ENCODE measurements around the gene CADM1.

Gene CADM1

GRCh38 chr11:115167456-115167855, 336.8 kb downstream of the CADM1 start:
- peaks cover 33% of the 10 kb centered on the region for H3K27me3 ChIP-seq (replicated peaks; ENCODE audit: control insufficient read depth, insufficient read depth, low read length)
- H3K36me3 ChIP-seq (ENCODE audit: control insufficient read depth, insufficient read depth, low read length, severe bottlenecking): no peaks in the 10 kb centered on the region
- H3K9ac ChIP-seq (ENCODE audit: low read length): no peak overlapping the region
- no peaks in the 10 kb centered on the region for H3K9me3 ChIP-seq (ENCODE audit: control insufficient read depth, low read length)
- H3K4me3 ChIP-seq (ENCODE audit: low read length): no peak overlapping the region
- DNase-seq (ENCODE audit: low read depth): no peak
- peaks cover 6% of the 10 kb centered on the region for H3K4me1 ChIP-seq (ENCODE audit: control insufficient read depth, insufficient read depth, low read length)

- Histone ChIP-seq H3K4me1 (ENCODE audit: control insufficient read depth, insufficient read depth, low read length) (peaks cover 6% of the 10 kb centered on the region), H3K36me3 (ENCODE audit: control insufficient read depth, insufficient read depth, low read length, severe bottlenecking) (no peaks in the 10 kb centered on the region), H3K9me3 (ENCODE audit: control insufficient read depth, low read length) (no peaks in the 10 kb centered on the region), H3K27me3 (replicated peaks; ENCODE audit: control insufficient read depth, insufficient read depth, low read length) (peaks cover 39% of the 10 kb centered on the region), H3K4me3 (ENCODE audit: low read length) (no peak overlapping the region), H3K9ac (ENCODE audit: low read length) (no peak overlapping the region)
- no peak for DNase-seq (ENCODE audit: low read depth)
These were observed 337.4 kb downstream of the CADM1 start for GRCh38 chr11:115166820-115167219.

GRCh38 chr11:115164774-115165173, 339.4 kb downstream of the CADM1 start:
- H3K27me3 ChIP-seq (replicated peaks; ENCODE audit: control insufficient read depth, insufficient read depth, low read length): peaks cover 37% of the 10 kb centered on the region
- DNase-seq (ENCODE audit: low read depth): no peak
- H3K9me3 ChIP-seq (ENCODE audit: control insufficient read depth, low read length): no peaks in the 10 kb centered on the region
- no peak overlapping the region for H3K9ac ChIP-seq (ENCODE audit: low read length)
- no peaks in the 10 kb centered on the region for H3K36me3 ChIP-seq (ENCODE audit: control insufficient read depth, insufficient read depth, low read length, severe bottlenecking)
- no peak overlapping the region for H3K4me3 ChIP-seq (ENCODE audit: low read length)
- H3K4me1 ChIP-seq (ENCODE audit: control insufficient read depth, insufficient read depth, low read length): peaks cover 6% of the 10 kb centered on the region

GRCh38 chr11:115162919-115163318, 341.3 kb downstream of the CADM1 start:
- no peaks in the 10 kb centered on the region for H3K36me3 ChIP-seq (ENCODE audit: control insufficient read depth, insufficient read depth, low read length, severe bottlenecking)
- peaks cover 38% of the 10 kb centered on the region for H3K27me3 ChIP-seq (replicated peaks; ENCODE audit: control insufficient read depth, insufficient read depth, low read length)
- no peak for DNase-seq (ENCODE audit: low read depth)
- no peak overlapping the region for H3K4me3 ChIP-seq (ENCODE audit: low read length)
- peaks cover 3% of the 10 kb centered on the region for H3K4me1 ChIP-seq (ENCODE audit: control insufficient read depth, insufficient read depth, low read length)
- no peaks in the 10 kb centered on the region for H3K9me3 ChIP-seq (ENCODE audit: control insufficient read depth, low read length)
- no peak overlapping the region for H3K9ac ChIP-seq (ENCODE audit: low read length)

GRCh38 chr11:115161876-115162275, 342.3 kb downstream of the CADM1 start:
- Histone ChIP-seq H3K36me3 (ENCODE audit: control insufficient read depth, insufficient read depth, low read length, severe bottlenecking) (no peaks in the 10 kb centered on the region), H3K4me3 (ENCODE audit: low read length) (no peak overlapping the region), H3K27me3 (replicated peaks; ENCODE audit: control insufficient read depth, insufficient read depth, low read length) (peaks cover 40% of the 10 kb centered on the region), H3K9me3 (ENCODE audit: control insufficient read depth, low read length) (no peaks in the 10 kb centered on the region), H3K9ac (ENCODE audit: low read length) (no peak overlapping the region), H3K4me1 (ENCODE audit: control insufficient read depth, insufficient read depth, low read length) (no peaks in the 10 kb centered on the region)
- no peak for DNase-seq (ENCODE audit: low read depth)

DNA sequence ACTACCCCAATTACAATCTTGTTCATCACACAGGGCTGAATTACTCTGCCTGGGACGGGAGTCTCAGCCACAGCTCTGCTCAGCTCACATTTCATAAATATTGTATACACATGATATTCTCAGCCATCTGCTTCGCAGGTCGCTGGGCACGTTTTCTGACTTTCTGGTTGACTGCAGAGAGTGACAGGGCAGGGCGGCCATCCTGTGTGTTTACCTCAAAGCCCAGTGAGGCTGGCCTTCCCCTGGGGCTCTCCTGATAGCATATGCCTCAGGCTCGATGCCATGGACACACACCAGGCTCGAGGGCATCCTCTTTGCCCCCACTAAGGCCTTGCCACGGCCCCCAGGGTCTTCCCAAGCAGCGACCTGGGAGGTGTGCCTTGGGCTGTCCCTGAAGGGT, 345.0 kb downstream of the CADM1 start:
- no peak overlapping the region for H3K4me3 ChIP-seq (ENCODE audit: low read length)

GRCh38 chr11:115158053-115158452, 346.2 kb downstream of the CADM1 start:
- Histone ChIP-seq H3K9me3 (ENCODE audit: control insufficient read depth, low read length) (no peaks in the 10 kb centered on the region), H3K36me3 (ENCODE audit: control insufficient read depth, insufficient read depth, low read length, severe bottlenecking) (no peaks in the 10 kb centered on the region), H3K4me3 (ENCODE audit: low read length) (no peak overlapping the region), H3K27me3 (replicated peaks; ENCODE audit: control insufficient read depth, insufficient read depth, low read length) (peaks cover 22% of the 10 kb centered on the region), H3K4me1 (ENCODE audit: control insufficient read depth, insufficient read depth, low read length) (no peaks in the 10 kb centered on the region), H3K9ac (ENCODE audit: low read length) (no peak overlapping the region)
- DNase-seq (ENCODE audit: low read depth): no peak

More for the DNA sequence above, 345.0 kb downstream of the CADM1 start:
- peaks cover 29% of the 10 kb centered on the region for H3K27me3 ChIP-seq (replicated peaks; ENCODE audit: control insufficient read depth, insufficient read depth, low read length)
- no peaks in the 10 kb centered on the region for H3K4me1 ChIP-seq (ENCODE audit: control insufficient read depth, insufficient read depth, low read length)
- no peaks in the 10 kb centered on the region for H3K36me3 ChIP-seq (ENCODE audit: control insufficient read depth, insufficient read depth, low read length, severe bottlenecking)
- no peak overlapping the region for H3K9ac ChIP-seq (ENCODE audit: low read length)
- no peak for DNase-seq (ENCODE audit: low read depth)
- H3K9me3 ChIP-seq (ENCODE audit: control insufficient read depth, low read length): no peaks in the 10 kb centered on the region

- no peak for DNase-seq (ENCODE audit: low read depth)
- no peaks in the 10 kb centered on the region for H3K36me3 ChIP-seq (ENCODE audit: control insufficient read depth, insufficient read depth, low read length, severe bottlenecking)
- no peaks in the 10 kb centered on the region for H3K4me1 ChIP-seq (ENCODE audit: control insufficient read depth, insufficient read depth, low read length)
- no peaks in the 10 kb centered on the region for H3K9me3 ChIP-seq (ENCODE audit: control insufficient read depth, low read length)
- no peak overlapping the region for H3K4me3 ChIP-seq (ENCODE audit: low read length)
- no peak overlapping the region for H3K9ac ChIP-seq (ENCODE audit: low read length)
- H3K27me3 ChIP-seq (replicated peaks; ENCODE audit: control insufficient read depth, insufficient read depth, low read length): peaks cover 17% of the 10 kb centered on the region
These were observed 347.0 kb downstream of the CADM1 start for GRCh38 chr11:115157247-115157646.

DNA sequence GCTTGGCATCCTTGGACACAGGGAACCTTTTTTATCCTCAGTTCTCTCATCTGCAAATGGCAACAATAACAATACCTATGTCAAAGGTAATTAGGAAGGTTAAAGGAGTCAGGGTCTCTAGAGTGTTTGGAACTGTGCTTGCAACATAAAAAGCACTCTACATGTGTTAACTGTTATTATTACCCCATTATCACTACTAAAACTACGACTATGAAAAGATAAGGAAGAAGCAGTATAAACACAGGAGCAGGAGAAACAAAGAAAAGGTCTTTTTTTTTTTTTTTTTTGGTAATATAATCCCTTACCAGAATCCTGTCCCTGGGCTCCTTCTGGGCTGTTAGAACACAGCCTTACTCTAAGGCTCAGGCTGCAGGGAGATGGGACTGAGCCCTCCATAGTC, 348.2 kb downstream of the CADM1 start:
- peaks cover 10% of the 10 kb centered on the region for H3K27me3 ChIP-seq (replicated peaks; ENCODE audit: control insufficient read depth, insufficient read depth, low read length)
- H3K36me3 ChIP-seq (ENCODE audit: control insufficient read depth, insufficient read depth, low read length, severe bottlenecking): no peaks in the 10 kb centered on the region
- no peak overlapping the region for H3K4me3 ChIP-seq (ENCODE audit: low read length)
- H3K9ac ChIP-seq (ENCODE audit: low read length): no peak overlapping the region
- H3K9me3 ChIP-seq (ENCODE audit: control insufficient read depth, low read length): no peaks in the 10 kb centered on the region
- DNase-seq (ENCODE audit: low read depth): no peak
- no peaks in the 10 kb centered on the region for H3K4me1 ChIP-seq (ENCODE audit: control insufficient read depth, insufficient read depth, low read length)

DNA sequence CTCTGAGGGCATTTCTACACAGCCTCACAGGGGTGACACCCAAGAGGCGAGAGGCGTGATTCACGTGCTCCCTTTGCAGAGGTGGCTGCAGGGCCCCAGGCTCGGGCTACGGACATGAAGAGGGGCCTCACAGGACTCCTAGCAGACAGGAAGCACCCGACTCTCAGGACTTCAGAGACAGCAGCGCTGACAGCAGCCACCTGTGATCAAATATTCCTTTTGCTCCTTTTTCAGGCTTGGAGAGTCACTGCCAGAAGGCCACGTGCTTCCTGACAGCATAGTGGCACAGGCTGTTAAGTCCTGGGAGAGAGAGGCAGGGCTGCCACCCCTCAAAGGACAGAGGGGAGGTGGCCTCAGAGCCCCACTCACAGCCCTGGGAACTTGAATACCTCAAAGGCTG, 348.9 kb downstream of the CADM1 start:
- Histone ChIP-seq H3K4me1 (ENCODE audit: control insufficient read depth, insufficient read depth, low read length) (no peaks in the 10 kb centered on the region), H3K9ac (ENCODE audit: low read length) (no peak overlapping the region), H3K36me3 (ENCODE audit: control insufficient read depth, insufficient read depth, low read length, severe bottlenecking) (no peaks in the 10 kb centered on the region), H3K4me3 (ENCODE audit: low read length) (no peak overlapping the region), H3K9me3 (ENCODE audit: control insufficient read depth, low read length) (no peaks in the 10 kb centered on the region), H3K27me3 (replicated peaks; ENCODE audit: control insufficient read depth, insufficient read depth, low read length) (peaks cover 10% of the 10 kb centered on the region)
- no peak for DNase-seq (ENCODE audit: low read depth)

GRCh38 chr11:115154355-115154736, 349.9 kb downstream of the CADM1 start:
- Histone ChIP-seq H3K36me3 (ENCODE audit: control insufficient read depth, insufficient read depth, low read length, severe bottlenecking) (no peaks in the 10 kb centered on the region), H3K4me3 (ENCODE audit: low read length) (no peak overlapping the region), H3K9ac (ENCODE audit: low read length) (no peak overlapping the region), H3K9me3 (ENCODE audit: control insufficient read depth, low read length) (no peaks in the 10 kb centered on the region), H3K27me3 (replicated peaks; ENCODE audit: control insufficient read depth, insufficient read depth, low read length) (peaks cover 6% of the 10 kb centered on the region), H3K4me1 (ENCODE audit: control insufficient read depth, insufficient read depth, low read length) (no peaks in the 10 kb centered on the region)
- no peak for DNase-seq (ENCODE audit: low read depth)

GRCh38 chr11:115153731-115154354, 350.4 kb downstream of the CADM1 start:
- Histone ChIP-seq H3K4me3 (ENCODE audit: low read length) (no peak overlapping the region), H3K4me1 (ENCODE audit: control insufficient read depth, insufficient read depth, low read length) (no peaks in the 10 kb centered on the region), H3K36me3 (ENCODE audit: control insufficient read depth, insufficient read depth, low read length, severe bottlenecking) (no peaks in the 10 kb centered on the region), H3K9me3 (ENCODE audit: control insufficient read depth, low read length) (no peaks in the 10 kb centered on the region), H3K27me3 (replicated peaks; ENCODE audit: control insufficient read depth, insufficient read depth, low read length) (peaks cover 4% of the 10 kb centered on the region), H3K9ac (ENCODE audit: low read length) (no peak overlapping the region)
- no peak for DNase-seq (ENCODE audit: low read depth)

Data from adipocyte (in vitro differentiated cells).